NCI-H524 (cell line): Measurements from ENCODE around the gene HIVEP1.

Source experiments
- DNase-seq, 2 experiments: peaks; one replicate each; lab custom pipeline; 2025; lab: John Stamatoyannopoulos, UW

The HIVEP1 gene

DNA sequence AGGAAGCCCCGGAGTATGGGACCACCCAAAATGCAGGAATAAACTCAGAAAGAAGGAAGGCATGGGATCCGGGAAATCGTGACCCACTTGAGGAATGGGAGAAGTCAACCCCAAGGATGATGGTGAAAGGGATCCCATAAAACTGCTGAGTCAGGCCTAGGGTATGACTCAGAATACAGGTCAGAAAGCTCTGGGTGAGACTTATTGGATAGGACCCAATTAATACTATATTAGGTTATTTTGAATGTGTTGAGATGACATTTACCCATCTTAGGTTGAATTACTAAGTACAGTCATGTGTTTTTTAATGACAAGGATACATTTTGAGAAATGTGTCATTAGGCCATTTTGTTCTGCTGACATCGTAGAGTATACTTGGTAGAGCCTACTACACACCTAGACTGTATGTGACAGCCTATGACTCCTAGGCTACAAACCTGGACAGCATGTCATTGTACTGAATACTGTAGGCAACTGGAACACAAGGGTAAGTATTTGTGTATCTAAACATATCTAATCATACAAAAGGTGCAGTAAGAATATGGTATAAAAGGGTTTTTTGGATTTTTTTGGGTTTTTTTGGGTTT is 17.1 kb upstream of the HIVEP1 start:
- DNase-seq, result no peak

DNA sequence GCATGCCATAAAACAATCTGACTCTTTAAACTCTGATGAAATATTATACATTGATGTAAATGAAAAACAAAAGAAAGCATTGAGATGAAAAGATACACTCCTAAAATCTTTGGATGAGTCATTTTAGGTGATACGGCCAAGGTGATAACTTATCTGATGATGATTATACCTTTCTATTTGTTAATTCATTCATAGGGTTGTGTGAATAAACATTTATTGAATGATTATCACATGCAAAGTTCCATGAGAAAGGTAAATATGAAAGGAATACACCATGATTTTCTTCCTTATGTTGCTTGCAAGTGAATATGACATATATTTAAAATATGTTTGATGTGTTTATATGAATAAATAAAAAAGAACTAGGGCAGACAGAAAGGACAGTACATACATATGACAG is 15.4 kb upstream of the HIVEP1 start:
- DNase-seq, result no peak

DNA sequence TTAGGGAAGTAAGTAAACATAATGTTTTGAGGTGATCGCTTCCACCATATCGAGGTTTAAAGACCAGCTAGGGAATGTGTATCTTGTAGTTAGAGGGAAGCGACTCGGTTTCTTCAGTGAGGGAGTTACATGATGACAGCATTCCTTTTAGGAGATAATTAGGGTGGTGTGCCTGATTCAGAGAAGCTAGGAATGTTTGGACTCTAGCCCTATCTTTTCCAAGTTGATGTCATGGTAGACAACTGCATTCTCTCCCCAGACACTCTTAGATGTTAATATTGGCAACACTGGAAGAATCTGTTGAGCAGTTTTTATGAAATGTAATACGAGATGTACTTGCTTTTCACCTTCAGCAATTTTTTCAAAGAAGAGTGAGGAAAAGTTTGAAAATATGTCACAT is 12.9 kb upstream of the HIVEP1 start:
- no peak for DNase-seq

DNA sequence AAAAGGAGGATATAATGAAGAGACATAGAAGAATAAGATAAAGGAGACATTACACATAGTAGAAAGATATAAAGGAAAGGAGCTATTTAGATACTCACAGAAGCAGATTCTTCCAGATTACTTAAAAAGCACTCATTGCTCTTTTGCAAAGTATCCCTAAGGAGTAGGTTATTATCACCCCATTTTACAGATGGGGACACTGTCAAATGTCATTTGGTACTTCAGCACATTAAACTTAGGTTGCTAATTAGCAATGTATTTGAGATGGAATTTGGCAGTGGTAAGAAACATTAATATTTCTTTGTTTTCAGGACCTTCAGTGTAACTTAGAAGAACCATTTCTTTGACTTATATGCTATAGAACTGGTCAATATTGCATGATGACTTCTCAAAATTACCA is 11.9 kb upstream of the HIVEP1 start:
- DNase-seq, result no peak

DNA sequence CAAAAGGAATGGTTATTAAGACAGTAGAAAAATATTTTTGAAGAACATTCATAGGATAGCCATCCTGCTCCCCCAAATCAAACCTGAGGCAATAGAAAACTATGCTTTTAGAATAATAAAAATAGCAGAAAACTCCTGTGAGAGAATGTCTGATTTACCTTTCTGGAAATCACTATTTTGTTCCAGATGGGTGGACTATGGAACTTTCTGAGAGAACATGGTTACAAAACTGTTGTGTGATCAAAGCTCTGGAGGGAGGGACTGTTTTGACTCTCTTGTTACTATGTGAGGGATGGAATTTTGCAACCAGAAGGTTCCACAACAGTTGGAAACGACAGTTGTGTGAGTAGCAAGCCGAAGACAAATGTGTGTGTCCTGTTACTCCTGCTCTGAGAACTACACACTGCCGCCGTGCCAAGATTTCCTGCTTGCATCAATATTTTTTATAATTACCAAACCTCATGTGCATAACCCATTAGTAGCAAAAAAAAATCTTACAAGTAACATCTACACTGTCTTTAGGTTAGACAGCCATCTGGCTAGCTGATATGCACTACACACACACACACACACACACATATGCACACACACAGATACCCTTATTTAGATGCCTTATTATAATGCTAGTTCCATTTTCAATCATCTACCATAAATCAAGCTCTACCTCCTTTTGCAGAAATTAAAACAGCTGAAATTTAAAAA is 11.0 kb upstream of the HIVEP1 start:
- no peak for DNase-seq

DNA sequence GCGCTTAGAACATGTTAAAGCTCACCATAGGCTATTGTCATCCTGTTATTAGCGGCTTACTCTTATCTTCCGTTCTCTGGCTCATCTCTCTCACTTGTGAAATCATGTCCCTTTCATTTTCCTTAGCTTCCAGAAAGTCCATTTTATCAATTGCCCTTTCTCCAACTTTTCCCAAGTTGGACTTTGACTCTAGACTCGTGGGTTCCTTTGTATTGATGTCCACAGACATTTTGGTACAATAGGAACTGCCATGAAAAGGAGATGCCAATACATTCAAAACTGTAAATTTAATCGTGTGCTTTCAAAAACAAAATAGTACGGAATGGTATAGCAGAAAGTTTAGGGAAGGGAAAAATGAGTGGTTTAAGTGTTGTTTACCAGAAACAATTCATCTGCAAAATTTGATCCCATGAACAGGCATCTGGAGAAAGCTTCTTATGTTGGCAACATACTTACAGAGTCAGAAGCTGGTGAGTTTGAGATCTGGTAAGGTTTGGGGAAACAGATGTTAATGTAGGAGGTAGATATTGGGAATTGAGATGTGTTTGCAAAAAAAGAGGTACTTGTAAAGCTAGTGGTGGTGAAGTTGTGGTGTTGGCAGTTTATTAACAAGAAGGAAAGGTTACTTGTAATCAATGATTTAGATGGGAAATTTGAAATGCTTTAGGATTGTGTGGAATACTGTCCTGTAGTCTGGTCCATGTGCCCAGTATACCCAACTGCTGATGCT is 10.2 kb upstream of the HIVEP1 start:
- no peak for DNase-seq

DNA sequence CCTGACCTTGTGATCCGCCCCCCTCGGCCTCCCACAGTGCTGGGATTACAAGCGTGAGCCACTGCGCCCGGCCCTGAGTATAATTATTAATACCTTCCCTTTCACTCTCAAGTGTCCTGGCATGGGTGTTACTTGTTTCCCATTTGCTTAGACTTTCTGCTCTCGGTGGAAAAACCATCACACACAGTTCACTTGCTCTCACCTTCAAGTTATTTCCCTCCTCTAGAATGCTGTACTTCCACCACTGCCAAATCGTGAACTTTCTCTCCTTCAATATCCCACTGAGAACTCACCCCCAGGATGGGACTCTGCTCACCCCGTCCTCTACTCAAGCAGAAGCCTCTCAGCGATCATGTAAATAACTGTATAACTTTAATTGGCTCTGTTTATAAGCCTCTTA is 4.6 kb upstream of the HIVEP1 start:
- no peak for DNase-seq

DNA sequence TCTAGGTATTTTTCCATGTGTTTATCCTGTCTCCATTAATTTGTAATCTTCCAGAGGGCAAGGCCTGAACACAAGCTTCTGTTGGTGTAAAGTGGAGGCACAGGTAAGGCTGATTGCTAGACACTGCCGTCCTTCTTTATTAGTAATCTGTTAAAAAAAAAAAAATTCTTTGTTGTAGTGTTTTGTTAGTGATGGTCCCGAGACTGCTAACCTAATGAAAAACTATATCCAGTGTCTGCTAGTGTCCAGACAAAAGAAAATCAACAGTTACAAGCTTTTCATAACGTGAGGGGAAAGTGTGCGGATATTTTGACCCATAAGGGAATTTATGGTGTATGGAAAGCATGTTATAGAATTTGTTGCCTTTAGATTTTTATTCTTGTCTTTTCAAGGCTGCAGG is 4.2 kb upstream of the HIVEP1 start:
- DNase-seq, result no peak

DNA sequence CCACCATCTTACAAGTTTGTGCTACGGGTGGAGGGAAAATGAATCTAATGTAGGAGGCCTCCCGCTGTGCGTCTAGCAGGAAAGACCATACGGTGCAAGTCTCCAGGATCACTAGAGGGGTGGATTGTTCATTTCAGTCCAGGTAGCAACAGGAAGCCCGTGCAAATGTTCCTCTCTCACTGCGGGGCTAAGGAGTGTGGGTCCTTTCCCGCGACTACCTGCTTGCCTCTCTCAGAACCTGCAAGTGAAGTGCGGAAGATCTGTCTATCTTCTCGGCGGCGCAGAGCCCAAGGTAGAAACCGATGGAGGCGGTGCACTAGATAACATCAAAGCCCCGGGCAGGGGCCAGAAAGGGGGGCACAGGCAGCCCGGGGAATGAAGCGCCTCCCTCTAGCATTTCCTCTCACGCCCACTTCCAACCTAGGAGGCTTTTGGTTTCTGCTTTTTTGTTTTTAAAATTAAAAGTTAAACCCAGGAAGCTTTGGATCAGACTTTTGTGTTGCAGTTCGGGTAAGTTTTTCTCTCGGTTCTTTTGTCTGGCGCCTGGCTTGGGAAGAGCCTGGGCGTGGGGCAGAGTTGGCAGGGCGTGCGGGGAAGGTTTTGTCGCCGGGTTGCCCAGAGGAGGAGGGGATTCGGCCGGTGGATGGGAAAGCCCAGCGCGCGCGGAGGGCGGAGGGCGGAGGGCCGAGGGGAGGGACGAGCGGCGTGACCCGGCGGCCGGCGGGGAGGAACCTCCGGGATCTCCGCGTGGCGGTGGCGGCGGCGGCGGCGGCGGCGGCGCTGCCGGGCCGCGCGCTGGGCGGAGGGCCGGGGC is 3.5 kb upstream of the HIVEP1 start:
- peak; percentile 78 to 79 for DNase-seq

DNA sequence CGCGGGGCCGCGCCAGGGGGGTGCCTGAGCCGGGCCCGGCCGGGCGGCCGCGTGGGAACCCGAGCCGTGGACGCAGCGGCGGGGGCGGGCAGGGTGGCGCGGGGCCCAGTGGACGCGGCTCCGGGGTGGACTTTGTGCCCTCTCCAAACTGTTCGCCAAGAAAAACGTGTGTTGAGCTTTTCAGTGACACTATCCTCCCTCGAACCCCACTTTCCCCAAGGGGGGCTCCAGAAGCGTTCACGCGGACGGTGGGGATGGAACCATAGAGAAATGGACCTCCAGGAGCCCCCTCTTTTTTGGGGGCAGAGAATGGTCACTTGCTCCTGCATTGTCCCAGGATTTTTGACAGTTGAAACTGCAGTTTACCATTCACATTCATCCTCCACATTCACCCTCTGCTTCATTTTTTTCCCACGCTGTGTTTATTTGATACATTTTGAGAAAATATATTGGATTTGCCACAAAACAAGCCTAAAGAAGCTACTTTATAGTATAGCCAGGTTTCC is 2.9 kb upstream of the HIVEP1 start:
- no peak for DNase-seq

DNA sequence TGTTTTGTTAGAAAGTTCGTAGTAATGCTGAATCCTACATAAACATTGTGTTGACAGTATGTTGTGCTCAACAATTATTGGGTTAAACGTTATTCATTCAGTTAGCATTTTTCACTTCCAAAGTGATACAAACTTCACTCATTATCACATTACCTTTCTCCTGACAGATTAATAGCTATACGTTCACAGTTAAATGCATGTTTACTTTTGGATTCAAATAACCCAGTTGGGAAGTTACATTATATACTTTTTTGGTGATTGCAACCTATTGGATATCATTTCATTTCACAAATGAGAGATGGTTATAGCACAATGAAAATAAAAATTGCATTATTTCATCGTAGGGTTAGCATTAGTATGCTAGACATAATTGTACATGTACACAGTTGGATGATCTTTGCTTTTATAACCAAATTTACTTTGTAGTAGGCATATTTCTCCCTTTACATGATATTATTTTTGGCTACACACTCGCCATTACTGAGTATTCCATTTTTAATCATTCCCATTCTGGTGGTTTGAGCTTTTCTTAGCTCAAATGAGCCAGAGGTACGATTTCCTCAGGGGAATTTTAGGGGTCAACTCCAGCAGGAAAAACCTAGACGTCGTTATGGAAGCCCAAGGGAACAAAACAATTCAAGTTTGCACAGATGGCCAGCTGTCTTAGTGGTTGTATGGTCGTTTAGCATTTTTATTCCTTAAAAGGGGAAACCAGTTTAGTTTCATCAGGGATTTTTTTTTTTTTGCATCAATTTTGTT is 2.1 kb upstream of the HIVEP1 start:
- DNase-seq, result peak; percentile 4 to 59

DNA sequence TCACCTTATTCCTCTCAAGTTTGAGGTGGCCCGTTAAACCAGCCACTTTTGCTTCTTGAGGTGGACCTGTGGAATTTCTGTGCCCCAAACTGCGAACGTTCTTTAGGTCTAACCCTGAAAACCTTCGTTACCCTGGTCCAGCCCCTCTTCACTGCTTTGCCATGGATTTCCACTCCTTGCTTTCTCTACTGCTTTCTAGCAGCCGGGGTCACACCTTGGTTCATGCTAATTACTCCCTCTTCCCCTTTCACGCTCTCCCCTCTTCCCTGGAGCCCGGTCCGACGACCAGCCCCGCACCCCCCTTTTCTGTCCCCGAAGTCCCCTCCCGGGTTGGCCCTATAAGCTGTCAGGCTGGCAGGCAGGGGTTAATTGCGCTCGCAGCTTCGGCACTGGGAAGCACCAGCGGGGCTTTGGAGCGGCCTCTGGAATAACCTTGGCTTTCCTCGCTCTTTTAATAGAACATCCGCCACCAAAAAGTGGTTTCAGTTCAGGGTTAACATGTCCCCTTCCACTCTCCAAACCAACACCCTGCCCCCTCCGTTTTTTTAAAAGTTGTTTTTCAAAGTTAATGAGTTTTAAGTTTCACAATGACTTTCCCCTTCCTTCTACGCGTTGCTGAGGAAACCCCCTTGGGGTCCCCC is 1.4 kb upstream of the HIVEP1 start:
- DNase-seq, result peak; percentile 66 to 75

DNA sequence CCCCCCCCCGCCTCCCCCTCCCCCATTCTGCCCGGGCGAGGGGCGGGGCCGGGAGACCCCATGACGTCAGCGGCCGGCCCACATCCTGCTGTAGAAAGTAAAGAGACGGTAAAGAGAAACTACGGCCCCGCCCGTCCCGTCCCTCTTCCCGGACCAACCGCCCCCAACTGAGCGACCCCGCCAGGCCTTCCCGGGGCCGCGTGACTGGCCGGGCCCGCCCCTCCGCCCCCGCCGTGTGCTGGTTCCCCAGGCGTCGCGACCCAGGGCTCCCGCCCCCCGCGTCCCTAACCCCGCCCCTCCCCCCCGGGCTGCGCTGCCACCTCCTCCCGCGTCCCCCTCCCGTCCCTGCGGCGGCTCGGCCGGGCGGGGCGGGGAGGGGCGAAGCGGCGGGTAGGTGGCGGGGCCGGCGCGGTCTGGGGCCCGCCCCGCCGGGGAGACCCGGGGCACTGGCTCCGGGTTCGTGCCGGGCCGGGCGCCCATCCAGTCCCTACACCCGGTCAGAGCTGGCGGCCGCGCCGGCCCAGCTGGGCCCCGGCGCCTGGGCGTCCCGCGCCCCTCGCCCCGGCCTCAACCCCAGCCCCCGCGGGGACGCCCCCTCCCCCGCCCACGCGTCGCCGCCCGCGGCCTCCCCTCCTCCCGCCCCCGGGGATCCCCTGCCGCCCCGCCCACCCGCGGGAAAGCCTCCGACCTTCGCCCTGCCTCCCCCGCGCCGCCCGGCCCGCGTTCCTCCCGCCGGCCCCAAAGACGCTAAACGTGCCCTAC is 655 bp upstream of the HIVEP1 start:
- peak; percentile 86 to 90 for DNase-seq

DNA sequence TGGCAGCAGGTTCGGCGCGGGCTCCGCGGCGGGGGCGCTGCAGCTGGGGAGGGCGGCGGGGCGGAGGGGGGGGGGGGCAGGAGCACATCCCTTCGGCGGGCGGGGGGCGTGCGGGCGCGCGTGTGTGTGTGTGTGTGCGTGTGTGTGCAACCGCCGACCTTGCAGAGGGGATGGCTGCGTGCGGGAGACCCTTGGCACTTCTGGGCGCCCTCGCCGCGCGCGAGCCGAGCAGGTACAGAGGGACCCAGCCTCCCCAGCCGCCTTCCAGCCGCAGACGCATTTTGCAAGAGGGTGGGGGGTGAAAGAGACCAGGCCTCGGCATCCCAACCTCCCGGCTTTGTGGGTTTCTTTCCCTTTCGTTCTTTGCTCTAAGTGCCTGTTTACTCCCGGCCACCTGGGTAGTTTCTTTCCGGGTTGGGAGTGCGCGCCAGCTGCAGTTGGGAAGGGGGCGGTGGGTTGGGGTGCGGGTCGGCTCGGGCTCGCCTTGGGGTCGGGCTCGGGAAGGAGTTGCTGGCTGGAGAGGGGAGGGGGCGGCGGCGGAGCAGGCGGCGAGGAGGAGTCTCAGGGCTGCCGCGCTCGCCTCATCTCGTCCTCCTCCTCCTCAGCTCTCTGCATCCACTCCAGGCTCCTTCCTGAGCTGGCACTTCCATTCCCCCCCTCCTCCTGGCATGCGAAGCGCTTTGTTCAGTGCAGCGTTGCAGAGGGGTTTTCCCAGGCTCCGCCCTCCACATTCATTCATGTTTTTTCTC is 620 bp downstream of the HIVEP1 start:
- DNase-seq, result peak; percentile 56 to 77

DNA sequence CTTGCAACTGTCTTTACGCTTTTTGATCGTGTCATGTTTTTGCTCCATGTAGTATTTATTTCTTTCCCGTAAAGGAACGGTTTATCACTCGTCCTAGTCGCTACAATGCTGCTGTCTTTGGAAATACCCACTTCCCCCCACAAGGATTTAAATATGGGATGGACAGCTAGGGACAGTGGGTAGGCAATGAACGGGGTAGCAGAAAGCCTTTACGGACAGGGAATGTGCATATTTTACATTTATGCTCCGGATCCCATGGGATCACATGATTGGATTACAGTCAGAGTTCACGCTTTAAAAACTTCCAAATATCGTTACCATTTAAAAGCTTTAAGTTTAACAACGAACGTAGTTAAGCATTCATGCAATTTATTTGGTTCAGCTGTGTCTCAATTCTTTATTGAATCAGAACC is 1.2 kb downstream of the HIVEP1 start:
- DNase-seq, result no peak

DNA sequence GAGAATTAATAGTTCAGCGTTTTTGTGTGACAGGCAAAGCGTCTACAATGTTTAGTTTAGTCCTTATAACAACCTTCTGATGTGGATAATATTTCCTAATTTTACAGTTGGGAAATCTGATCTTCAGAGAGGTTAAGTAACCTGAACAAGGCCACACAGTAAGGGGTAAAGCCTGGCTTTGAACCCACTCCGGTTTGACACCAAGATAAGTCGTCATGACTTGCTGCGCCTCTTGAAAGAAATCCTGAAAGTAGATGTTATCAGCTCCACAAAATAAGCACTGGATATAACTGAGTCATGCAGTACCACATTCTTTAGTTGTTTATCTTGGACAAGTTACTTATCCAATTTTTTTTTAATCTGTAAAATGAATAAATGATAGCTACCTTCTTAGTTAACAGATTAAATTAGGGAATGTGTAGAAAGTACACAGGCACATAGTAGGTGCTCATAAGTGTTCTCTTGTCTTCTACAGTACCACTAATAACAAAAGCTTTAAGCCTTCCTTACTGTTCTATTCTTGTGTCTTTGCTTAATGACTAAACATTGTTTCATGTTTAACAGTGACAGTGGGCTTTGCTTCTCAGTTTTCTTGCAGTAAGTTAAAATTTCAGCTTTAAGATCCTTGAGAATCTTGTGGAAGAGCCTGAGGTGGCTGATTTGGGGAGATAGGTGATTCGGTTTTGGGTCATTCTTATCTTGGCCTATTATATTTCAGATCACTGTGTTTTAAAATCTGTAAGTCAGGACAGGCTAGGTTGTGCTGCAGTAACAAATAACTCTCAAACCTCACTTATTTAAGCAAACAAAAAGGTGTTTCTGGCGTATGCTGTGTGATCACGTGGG is 2.1 kb downstream of the HIVEP1 start:
- DNase-seq, result no peak

DNA sequence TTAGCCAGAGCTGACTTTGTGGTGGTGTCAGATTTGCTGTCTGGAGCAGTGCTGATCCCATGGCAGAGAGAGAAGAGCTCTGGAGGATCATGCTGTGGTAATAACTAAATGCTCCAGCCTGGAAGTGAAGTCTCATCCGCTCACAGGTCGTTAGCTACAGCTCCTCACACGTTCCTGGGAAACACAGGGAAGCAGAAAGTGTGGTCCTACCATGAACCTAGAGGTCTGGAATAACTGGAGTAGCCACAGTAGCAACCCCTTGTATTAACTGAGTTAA is 2.7 kb downstream of the HIVEP1 start:
- DNase-seq, result no peak

DNA sequence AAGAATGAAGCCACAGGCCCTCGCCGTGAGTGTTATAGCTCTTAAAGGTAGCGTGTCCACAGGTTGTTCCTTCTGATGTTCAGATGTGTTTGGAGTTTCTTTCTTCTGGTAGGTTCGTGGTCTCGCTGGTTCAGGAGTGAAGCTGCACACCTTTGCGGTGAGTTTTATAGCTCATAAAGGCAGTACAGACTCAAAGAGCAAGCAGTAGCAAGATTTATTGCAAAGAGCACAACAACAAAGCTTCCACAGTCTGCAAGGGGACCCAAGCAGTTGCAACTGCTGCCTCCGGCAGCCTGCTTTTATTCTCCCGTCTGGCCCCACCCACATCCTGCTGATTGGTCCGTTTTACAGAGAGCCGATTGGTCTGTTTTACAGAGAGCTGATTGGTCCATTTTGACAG is 5.2 kb downstream of the HIVEP1 start:
- no peak for DNase-seq

DNA sequence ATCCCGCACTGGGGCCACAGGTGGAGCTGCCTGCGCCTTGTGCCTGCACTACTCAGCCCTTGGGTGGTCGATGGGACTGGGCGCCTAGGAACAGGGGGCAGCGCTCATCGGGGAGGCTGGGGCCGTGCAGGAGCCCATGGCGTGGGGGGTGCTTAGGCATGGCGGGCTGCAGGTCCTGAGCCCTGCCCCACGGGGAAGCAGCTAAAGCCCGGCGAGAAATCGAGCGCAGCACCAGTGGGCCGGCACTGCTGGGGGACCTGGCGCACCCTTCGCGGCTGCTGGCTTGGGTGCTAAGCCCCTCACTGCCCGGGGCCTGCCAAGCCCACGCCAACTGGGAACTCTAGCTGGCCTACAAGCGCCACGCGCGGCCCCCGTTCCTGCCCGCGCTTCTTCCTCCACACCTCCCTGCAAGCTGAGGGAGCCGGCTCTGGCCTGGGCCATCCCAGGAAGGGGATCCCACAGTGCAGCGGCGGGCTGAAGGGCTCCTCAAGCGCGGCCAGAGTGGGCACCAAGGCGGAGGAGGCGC is 5.8 kb downstream of the HIVEP1 start:
- no peak for DNase-seq
